Spinal cord (tissue), 10 donors: ENCODE measurements around the gene GPR42. TPM values are rescaled to one million over a fixed set of nuclear protein-coding genes. Genes with fewer than 3 reads are reported as not detected.

Experiments
- DNase-seq, 6 donors: peaks; one replicate each; pipeline versions ENCODE4 v3.0.0 to v3.0.0-alpha.2; 2013 to 2015; ENCODE audit warnings: low spot score in 6 of 6, low read depth in 4 of 6
- H3K27ac ChIP-seq: one replicate; pipeline ENCODE4 v1.5.1; 2013; ENCODE audit warnings: low read depth, low read length, control low read depth
- H3K27me3 ChIP-seq: one replicate; pipeline ENCODE4 v1.6.1; 2013; ENCODE audit warnings: low read length; ENCODE audit not compliant: control insufficient read depth, insufficient read depth
- H3K36me3 ChIP-seq: one replicate; pipeline ENCODE4 v1.6.1; 2013; ENCODE audit warnings: low read length; ENCODE audit not compliant: control insufficient read depth, insufficient read depth
- H3K4me1 ChIP-seq: one replicate; pipeline ENCODE4 v1.6.1; 2013; ENCODE audit warnings: low read length; ENCODE audit not compliant: control insufficient read depth, insufficient read depth
- H3K4me3 ChIP-seq: one replicate; pipeline ENCODE4 v1.5.1; 2013; ENCODE audit warnings: low read depth, low read length, control low read depth
- H3K9me3 ChIP-seq: one replicate; pipeline ENCODE4 v1.6.1; 2013; ENCODE audit warnings: low read length; ENCODE audit not compliant: control insufficient read depth, insufficient read depth
- WGBS: methylation state at CpG from one replicate; pipeline ENCODE4 v1.1.5; 2013; ENCODE audit warnings: missing lambda C conversion rate; ENCODE audit not compliant: insufficient coverage; 5-methylcytosine and 5-hydroxymethylcytosine counted together
- polyA plus RNA-seq, 2 donors: library from polyadenylated mRNA; unstranded; fragments of 120-200 nt; gene quantifications; one replicate each; pipeline ENCODE4 v1.2.1, GENCODE V29; 2013; ENCODE audit not compliant: insufficient read length in 2 of 2
- total RNA-seq, 2 donors: library from RNA; depleted of rRNA in 1 of 2; stranded (reverse); fragments of 120-200 nt in 1 of 2; fragments of >200 nt in 1 of 2; gene quantifications; one replicate each; pipeline versions ENCODE4 v1.2.3 to v1.2.4, GENCODE V29; 2013 to 2014
- donor health status: healthy.

Gene GPR42
- total and polyA plus RNA-seq, 4 donors = 0.14 TPM; not detected in 3

DNA sequence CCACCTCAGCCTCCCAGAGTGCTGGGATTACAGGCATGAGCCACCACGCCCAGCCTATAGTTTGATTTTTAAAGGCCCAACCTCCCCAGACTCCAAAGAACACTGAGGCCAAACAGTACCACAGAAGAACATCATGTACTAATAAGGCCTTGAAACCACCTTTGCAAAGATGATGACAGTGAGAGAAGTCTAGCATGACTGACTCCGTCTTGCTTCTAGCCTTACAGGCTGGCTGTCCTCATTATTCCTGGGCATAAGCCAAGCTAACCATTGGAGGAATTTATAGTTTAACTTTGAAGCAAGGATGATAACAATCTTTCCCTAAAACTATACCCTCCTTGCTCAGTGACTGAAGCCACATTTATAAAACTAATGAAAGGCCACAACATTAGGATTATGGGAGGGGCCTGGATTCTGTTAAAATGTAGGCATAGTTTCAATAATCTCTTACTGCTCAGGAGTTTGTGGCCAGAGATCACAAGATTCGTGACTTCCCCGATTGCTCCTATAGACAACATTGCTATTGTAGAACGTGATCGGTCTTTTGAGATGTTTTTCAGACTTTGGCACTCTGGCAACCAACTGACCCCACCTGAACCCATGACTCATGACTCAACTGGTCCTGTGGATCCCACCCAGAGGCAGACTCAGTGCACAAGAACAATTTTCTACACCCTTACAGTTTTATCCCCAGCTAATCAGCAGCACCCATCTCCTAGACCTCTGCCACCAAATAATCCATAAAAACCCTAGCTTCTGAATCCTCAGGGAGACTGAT lies 17.6 kb downstream of the GPR42 start:
- DNase-seq = no peak
- no peak overlapping the region for H3K27ac ChIP-seq
- no peaks in the 10 kb centered on the region for H3K27me3 ChIP-seq
- 89% methylated on average over 4 of the region's 6 CpGs for WGBS
- no peak overlapping the region for H3K4me3 ChIP-seq
- no peaks in the 10 kb centered on the region for H3K4me1 ChIP-seq
- no peaks in the 10 kb centered on the region for H3K36me3 ChIP-seq
- peaks cover 3% of the 10 kb centered on the region for H3K9me3 ChIP-seq

- WGBS = 65% methylated on average over 5 of the region's 6 CpGs
- no peak for DNase-seq
- Histone ChIP-seq H3K27me3 (no peaks in the 10 kb centered on the region), H3K4me1 (no peaks in the 10 kb centered on the region), H3K9me3 (peaks cover 3% of the 10 kb centered on the region), H3K27ac (no peak overlapping the region), H3K4me3 (no peak overlapping the region), H3K36me3 (no peaks in the 10 kb centered on the region)
These were observed 18.5 kb downstream of the GPR42 start for GRCh38 chr19:35389192-35389861.

- H3K27ac ChIP-seq = no peak overlapping the region
- no peaks in the 10 kb centered on the region for H3K36me3 ChIP-seq
- no peaks in the 10 kb centered on the region for H3K9me3 ChIP-seq
- 85% methylated on average over 5 of the region's 5 CpGs for WGBS
- peak in 1 of 6 donors; percentile 78 for DNase-seq
- H3K4me1 ChIP-seq = peaks cover 8% of the 10 kb centered on the region
- H3K27me3 ChIP-seq = no peaks in the 10 kb centered on the region
- H3K4me3 ChIP-seq = no peak overlapping the region
These were observed 22.2 kb downstream of the GPR42 start for GRCh38 chr19:35392742-35393715.

DNA sequence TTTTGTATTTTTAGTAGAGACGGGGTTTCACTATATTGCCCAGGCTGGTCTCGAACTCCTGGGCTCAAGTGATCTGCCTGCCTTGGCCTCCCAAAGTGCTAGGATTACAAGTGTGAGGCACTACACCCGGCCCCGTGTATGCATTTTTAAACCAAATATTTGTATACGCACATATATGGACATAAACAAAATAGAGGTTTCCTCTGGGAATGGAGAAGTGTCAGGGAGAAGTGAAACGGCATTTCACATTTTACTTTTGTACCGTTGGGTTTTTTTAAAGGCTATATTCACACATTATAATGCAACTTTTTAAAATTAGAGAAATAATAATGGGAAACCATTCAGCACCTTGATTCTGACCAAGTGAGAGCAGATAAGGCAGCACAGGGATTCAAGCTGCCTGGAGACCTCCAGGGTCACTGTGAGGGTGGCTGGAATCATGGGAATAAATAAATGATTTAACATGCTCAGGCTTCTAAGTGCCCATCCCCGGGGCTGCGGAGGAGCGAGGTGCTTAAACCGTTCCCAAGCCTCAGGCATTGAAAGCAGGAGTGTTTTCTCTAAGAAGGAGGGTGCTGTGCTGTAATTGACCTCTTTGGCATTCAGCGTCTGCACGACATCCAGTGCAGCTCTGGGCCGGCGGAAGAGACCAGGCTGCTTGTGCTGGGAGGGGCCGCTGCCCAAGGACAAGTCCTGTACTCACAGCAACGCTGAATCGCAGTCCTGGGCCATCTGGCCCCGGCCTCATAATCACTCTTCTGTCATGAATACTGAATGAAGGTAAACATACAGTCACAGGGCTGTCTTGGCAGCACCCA lies 24.7 kb downstream of the GPR42 start:
- 24% methylated on average over 12 of the region's 19 CpGs for WGBS
- Histone ChIP-seq H3K9me3 (no peaks in the 10 kb centered on the region), H3K27me3 (no peaks in the 10 kb centered on the region), H3K4me3 (no peak overlapping the region), H3K4me1 (peaks cover 8% of the 10 kb centered on the region), H3K36me3 (no peaks in the 10 kb centered on the region), H3K27ac (no peak overlapping the region)
- DNase-seq = peak; percentile 5 to 65 (median 30)

DNA sequence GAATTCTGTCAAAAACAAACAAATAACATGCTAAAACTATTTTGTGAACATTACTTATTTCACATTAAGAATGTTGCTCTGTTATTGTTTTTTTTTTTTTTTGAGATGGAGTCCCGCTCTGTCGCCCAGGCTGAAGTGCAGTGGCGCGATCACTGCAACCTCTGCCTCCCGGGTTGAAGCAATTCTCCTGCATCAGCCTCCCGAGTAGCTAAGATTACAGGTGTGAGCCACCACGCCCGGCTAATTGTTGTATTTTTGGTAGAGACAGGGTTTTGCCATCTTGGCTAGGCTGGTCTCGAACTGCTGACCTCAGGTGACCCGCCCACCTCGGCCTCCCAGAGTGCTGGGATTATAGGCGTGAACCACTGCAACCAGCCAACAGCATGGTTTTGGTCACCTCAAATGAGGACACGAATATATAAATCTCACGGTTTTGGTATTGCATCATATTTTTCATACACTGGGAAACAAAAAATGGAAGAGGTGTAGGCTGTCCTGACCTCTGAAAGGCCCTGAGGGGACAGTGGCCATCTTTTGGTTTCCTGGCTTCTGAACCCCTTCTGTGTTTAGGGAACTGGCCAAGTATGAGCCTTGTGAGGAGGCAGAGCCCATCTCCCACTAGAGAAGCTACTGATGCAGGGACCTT lies 25.5 kb downstream of the GPR42 start:
- Histone ChIP-seq H3K9me3 (no peaks in the 10 kb centered on the region), H3K27me3 (no peaks in the 10 kb centered on the region), H3K4me3 (no peak overlapping the region), H3K4me1 (peaks cover 8% of the 10 kb centered on the region), H3K27ac (no peak overlapping the region), H3K36me3 (no peaks in the 10 kb centered on the region)
- no peak for DNase-seq
- WGBS = 94% methylated on average over 9 of the region's 14 CpGs

GRCh38 chr19:35397064-35397463 lies 26.2 kb downstream of the GPR42 start:
- Histone ChIP-seq H3K4me1 (peaks cover 8% of the 10 kb centered on the region), H3K4me3 (no peak overlapping the region), H3K27me3 (no peaks in the 10 kb centered on the region), H3K27ac (no peak overlapping the region), H3K9me3 (no peaks in the 10 kb centered on the region), H3K36me3 (no peaks in the 10 kb centered on the region)
- 83% methylated on average over 6 of the region's 6 CpGs for WGBS
- DNase-seq = peak in 1 of 6 donors; percentile 20

DNA sequence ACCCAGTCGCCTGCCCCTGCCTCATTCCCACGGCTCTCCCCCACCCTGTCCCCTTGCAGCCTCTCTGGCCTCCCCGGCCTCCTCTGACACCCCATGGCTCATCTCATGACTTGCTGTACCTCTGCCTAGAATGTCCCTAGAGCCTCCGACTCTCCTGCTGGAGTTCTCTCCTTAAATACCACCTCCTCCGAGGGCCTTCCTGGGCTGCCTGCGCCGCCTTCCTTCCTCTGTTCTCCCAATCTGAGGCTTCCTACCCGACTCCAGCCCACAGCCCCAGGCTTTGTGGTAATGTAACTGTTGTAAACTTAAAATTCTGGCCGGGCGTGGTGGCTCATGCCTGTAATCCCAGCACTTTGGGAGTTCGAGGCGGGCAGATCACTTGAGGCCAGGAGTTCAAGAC lies 27.7 kb downstream of the GPR42 start:
- no peaks in the 10 kb centered on the region for H3K9me3 ChIP-seq
- H3K27ac ChIP-seq = no peak overlapping the region
- H3K36me3 ChIP-seq = no peaks in the 10 kb centered on the region
- H3K4me1 ChIP-seq = peaks cover 8% of the 10 kb centered on the region
- H3K4me3 ChIP-seq = no peak overlapping the region
- WGBS = 91% methylated on average over 8 of the region's 12 CpGs
- H3K27me3 ChIP-seq = no peaks in the 10 kb centered on the region
- DNase-seq = no peak

DNA sequence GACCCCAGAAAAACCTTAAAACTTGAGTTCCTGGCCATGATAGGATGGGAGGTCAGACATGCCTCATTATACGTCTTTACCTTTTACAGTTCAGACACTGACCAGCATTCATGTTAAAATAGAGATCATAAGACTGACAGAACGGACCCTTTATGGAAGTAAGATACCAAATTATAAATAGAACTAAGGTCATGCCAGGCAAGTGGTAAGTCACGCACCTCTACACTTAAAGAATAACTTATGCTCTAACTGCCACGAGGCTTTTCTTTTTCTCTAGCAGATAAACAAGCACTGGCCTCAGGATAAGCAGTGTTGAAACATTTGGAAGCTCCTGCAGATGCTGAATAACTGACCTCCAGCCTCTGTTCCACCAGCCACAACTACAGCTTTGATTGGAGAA lies 28.4 kb downstream of the GPR42 start:
- Histone ChIP-seq H3K36me3 (no peaks in the 10 kb centered on the region), H3K9me3 (no peaks in the 10 kb centered on the region), H3K4me3 (no peak overlapping the region), H3K4me1 (peaks cover 8% of the 10 kb centered on the region), H3K27ac (no peak overlapping the region), H3K27me3 (no peaks in the 10 kb centered on the region)
- DNase-seq = no peak
- no CpG with 5 or more reads among the region's 4 CpGs for WGBS
